Brain pericyte (primary cell): ENCODE measurements around the gene SNTG2.

Experiments used
- DNase-seq: peaks from one replicate; pipeline ENCODE4 v3.0.0-alpha.2; 2012; ENCODE audit warnings: low read depth, low spot score

SNTG2 gene

GRCh38 chr2:1269812-1270211 lies 319.2 kb downstream of the SNTG2 start:
- no peak for DNase-seq

- no peak for DNase-seq
Measured at GRCh38 chr2:1272835-1273234, 322.2 kb downstream of the SNTG2 start.

- no peak for DNase-seq
Measured at GRCh38 chr2:1277634-1278033, 327.0 kb downstream of the SNTG2 start.

GRCh38 chr2:1278125-1278524 lies 327.5 kb downstream of the SNTG2 start:
- DNase-seq, result no peak

GRCh38 chr2:1278861-1279260 lies 328.2 kb downstream of the SNTG2 start:
- DNase-seq, result no peak

GRCh38 chr2:1282552-1282951 lies 331.9 kb downstream of the SNTG2 start:
- DNase-seq, result no peak

- DNase-seq, result no peak
Measured at GRCh38 chr2:1283020-1283801, 332.6 kb downstream of the SNTG2 start.

- no peak for DNase-seq
Measured at GRCh38 chr2:1283871-1284270, 333.2 kb downstream of the SNTG2 start.

GRCh38 chr2:1286929-1287328 lies 336.3 kb downstream of the SNTG2 start:
- DNase-seq, result no peak

- DNase-seq, result no peak
Measured at GRCh38 chr2:1287427-1287826, 336.8 kb downstream of the SNTG2 start.

- no peak for DNase-seq
Measured at GRCh38 chr2:1294900-1295299, 344.3 kb downstream of the SNTG2 start.

- DNase-seq, result no peak
Measured at GRCh38 chr2:1295740-1296139, 345.1 kb downstream of the SNTG2 start.

- DNase-seq, result no peak
Measured at GRCh38 chr2:1297372-1298159, 346.9 kb downstream of the SNTG2 start.

- no peak for DNase-seq
Measured at GRCh38 chr2:1299043-1299442, 348.4 kb downstream of the SNTG2 start.

- no peak for DNase-seq
Measured at GRCh38 chr2:1300284-1300683, 349.6 kb downstream of the SNTG2 start.

- no peak for DNase-seq
Measured at GRCh38 chr2:1301056-1301455, 350.4 kb downstream of the SNTG2 start.

- DNase-seq, result no peak
Measured at GRCh38 chr2:1305342-1306013, 354.8 kb downstream of the SNTG2 start.

- DNase-seq, result no peak
Measured at GRCh38 chr2:1306014-1306686, 355.5 kb downstream of the SNTG2 start.

GRCh38 chr2:1306687-1307516 lies 356.3 kb downstream of the SNTG2 start:
- no peak for DNase-seq

GRCh38 chr2:1307670-1308069 lies 357.0 kb downstream of the SNTG2 start:
- no peak for DNase-seq

GRCh38 chr2:1308678-1309077 lies 358.0 kb downstream of the SNTG2 start:
- no peak for DNase-seq
